Stomach smooth muscle (tissue), 2 donors: ENCODE data around the gene ROR2.
A peak's percentile ranks its signal among the peaks of the same experiment; 100 is the strongest.
"Not testable (repeated sequence)": the region's sequence is repeated elsewhere in the genome, so short reads cannot be mapped to it uniquely, and the experiment has no call there.

Source experiments
- H3K27ac ChIP-seq: one replicate; pipeline ENCODE4 v1.7.0; 2013; ENCODE audit warnings: mild to moderate bottlenecking, low read length, inconsistent platforms
- H3K27me3 ChIP-seq, 2 donors: one replicate each; pipeline ENCODE4 v1.7.0; 2013; ENCODE audit warnings: low read length in 2 of 2; ENCODE audit not compliant: insufficient read depth in 2 of 2, control insufficient read depth in 1 of 2
- H3K36me3 ChIP-seq, 2 donors: one replicate each; pipeline ENCODE4 v1.7.0; 2013; ENCODE audit warnings: low read length in 2 of 2; ENCODE audit not compliant: control insufficient read depth in 2 of 2, insufficient read depth in 2 of 2
- H3K4me1 ChIP-seq: one replicate; pipeline ENCODE4 v1.7.0; 2013; ENCODE audit warnings: low read length; ENCODE audit not compliant: control insufficient read depth, insufficient read depth
- H3K4me3 ChIP-seq, 2 donors: one replicate each; pipeline ENCODE4 v1.7.0; 2013; ENCODE audit warnings: low read length in 2 of 2
- H3K9ac ChIP-seq, 2 donors: one replicate each; pipeline ENCODE4 v1.7.0; 2013; ENCODE audit warnings: low read length in 2 of 2, mild to moderate bottlenecking in 1 of 2
- H3K9me3 ChIP-seq, 2 donors: one replicate each; pipeline ENCODE4 v1.7.0; 2013; ENCODE audit warnings: low read length in 2 of 2; ENCODE audit not compliant: control insufficient read depth in 2 of 2
- donor health status: healthy.
- donor health status: Pancreatic carcinoma.

The ROR2 gene

DNA sequence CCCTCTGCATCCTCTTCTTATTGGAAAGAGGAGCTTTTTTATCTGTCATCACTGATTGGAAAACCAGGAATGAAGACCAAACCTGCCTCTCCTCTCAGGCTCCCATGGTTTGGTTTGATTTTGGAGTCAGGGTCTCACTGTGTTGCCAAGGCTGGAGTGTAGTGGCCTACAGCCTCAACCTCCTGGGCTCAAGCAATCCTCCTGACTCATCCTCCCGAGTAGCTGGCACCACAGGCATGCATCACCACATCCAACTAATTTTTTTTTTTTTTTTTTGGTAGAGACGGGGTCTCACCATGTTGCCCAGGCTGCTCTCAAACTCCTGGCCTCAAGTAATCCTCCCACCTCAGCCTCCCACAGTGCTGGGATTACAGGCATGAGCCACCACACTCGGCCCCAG lies 40.8 kb downstream of the ROR2 start:
- H3K27me3 ChIP-seq, H3K36me3 ChIP-seq, H3K4me3 ChIP-seq, H3K9ac ChIP-seq, H3K9me3 ChIP-seq, H3K27ac ChIP-seq: not testable (repeated sequence)
- peaks cover 23% of the 10 kb centered on the region for H3K4me1 ChIP-seq

DNA sequence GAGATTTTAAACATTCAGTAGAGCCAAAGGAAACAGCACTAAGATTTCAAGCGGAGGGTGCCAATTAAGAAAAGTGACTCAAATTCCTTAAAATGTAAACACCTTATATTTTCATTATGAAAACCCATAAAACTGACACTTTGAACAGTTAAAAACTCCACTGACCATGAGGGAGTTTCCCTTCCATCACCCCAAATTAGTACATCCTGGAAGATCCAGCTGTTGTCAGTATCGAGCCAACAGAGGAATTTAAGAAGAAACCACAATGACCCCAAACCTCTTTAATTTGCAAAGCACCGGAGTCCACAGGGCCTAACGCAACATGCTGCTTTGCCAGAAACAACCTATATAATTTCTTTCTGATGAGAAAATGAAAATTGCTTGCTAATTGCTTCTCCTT lies 41.3 kb downstream of the ROR2 start:
- Histone ChIP-seq H3K9me3 (no peaks in the 10 kb centered on the region), H3K27me3 (no peaks in the 10 kb centered on the region), H3K9ac (no peak overlapping the region), H3K4me1 (peaks cover 23% of the 10 kb centered on the region), H3K27ac (no peak overlapping the region), H3K36me3 (no peaks in the 10 kb centered on the region), H3K4me3 (no peak overlapping the region)

DNA sequence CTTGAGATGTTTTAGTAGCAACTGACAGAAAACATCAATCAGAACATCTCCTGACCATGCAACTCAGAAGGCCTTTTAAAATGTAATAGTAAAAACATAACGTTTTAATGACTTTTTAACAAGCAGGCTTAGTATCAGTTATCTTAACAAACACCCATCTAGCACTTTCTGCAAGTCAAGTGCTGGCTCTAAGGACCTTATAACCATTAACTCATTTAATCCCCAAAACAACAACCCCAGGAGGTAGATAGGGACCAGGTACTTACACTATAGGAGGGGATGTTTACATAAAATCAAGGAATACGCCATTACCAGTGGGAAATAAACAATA lies 41.8 kb downstream of the ROR2 start:
- no peak overlapping the region for H3K27ac ChIP-seq

DNA sequence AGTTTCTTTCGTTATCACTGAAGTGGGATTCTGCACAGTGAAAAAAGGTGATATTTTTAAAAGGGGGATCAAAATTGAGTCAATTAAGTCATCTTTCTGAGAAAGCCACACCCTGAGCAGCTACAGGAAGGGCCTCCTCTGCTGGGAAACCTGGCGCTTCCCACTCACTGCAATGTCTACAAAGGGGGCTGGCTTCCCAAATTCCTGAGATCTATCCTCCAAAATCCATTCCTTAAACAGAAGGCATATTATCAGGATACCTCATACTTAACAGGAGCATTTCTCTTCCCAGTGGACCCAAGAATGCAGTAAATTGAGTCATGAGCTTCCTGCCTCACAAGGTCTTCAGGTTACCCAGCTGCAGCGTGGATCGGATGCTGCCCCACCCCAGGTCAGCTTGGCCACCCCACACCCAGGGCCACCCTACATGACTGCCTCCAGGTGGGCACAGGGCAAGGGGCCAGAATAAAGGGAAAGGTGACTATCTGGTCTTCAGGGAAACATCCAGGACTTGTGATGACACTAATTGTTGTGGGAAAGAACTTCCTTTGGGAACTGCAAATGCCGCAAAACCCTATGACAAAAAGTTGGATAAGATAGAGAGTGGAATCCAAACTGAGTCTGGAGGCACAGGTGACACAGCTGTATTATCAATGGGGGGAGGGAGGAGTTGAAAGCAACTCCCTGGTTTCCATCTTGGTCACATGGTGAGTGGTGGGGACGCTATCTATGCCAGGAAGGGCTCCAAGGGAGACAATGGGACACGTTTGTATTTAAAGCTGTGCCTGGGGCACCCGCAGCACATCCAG lies 42.3 kb downstream of the ROR2 start:
- Histone ChIP-seq H3K4me1 (peaks cover 32% of the 10 kb centered on the region), H3K4me3 (no peak overlapping the region), H3K9me3 (no peaks in the 10 kb centered on the region), H3K27me3 (no peaks in the 10 kb centered on the region), H3K9ac (no peak overlapping the region), H3K36me3 (no peaks in the 10 kb centered on the region), H3K27ac (no peak overlapping the region)

More for the DNA sequence above, 41.8 kb downstream of the ROR2 start:
- Histone ChIP-seq H3K36me3 (no peaks in the 10 kb centered on the region), H3K9ac (no peak overlapping the region), H3K4me1 (peaks cover 27% of the 10 kb centered on the region), H3K27me3 (no peaks in the 10 kb centered on the region), H3K4me3 (no peak overlapping the region), H3K9me3 (no peaks in the 10 kb centered on the region)

DNA sequence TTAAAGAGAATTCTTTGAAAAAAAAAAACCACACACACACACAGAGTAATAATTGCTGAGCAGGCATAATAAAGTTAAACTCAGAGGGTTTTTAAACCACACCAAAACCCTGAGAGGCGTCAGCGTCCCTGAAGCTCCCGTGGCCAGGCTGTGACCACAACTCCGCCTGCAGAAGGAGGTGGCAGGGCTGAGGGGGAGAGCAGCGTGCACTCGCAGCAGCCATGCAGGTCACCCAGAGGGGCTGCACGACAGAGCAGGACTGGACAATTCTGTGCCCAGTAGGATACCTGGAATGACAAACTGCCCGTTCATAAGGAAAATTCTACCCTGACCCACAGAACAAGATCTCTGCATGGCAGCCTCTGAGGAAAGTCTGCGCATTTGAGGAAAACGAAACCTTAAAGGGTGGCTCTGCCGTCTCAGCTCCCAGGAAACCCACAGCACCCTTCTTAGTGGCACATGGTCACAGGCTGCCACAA lies 44.0 kb downstream of the ROR2 start:
- Histone ChIP-seq H3K27ac (peak overlapping the region; percentile 37), H3K4me3 (peak overlapping the region; percentile 41 to 77), H3K9me3 (no peaks in the 10 kb centered on the region), H3K4me1 (peaks cover 42% of the 10 kb centered on the region), H3K27me3 (no peaks in the 10 kb centered on the region), H3K36me3 (no peaks in the 10 kb centered on the region), H3K9ac (no peak overlapping the region)

DNA sequence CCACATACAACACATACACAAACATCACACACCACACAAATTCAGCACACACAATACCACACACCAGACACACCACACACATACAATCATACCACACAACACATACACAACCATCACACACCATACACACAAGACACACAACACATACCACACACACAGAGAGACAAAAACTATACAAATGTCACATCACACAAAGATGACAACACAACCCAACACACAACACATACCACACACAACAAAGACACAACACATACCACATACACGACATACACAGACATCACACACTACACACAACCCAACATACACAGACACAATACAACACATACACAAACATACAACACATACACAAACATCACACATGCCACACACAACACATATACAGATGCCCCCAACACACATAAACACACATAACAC lies 44.8 kb downstream of the ROR2 start:
- Histone ChIP-seq H3K27ac (peak overlapping the region; percentile 6), H3K36me3 (no peaks in the 10 kb centered on the region), H3K9me3 (no peaks in the 10 kb centered on the region), H3K4me1 (peaks cover 48% of the 10 kb centered on the region), H3K9ac (no peak overlapping the region), H3K27me3 (no peaks in the 10 kb centered on the region), H3K4me3 (no peak overlapping the region)

DNA sequence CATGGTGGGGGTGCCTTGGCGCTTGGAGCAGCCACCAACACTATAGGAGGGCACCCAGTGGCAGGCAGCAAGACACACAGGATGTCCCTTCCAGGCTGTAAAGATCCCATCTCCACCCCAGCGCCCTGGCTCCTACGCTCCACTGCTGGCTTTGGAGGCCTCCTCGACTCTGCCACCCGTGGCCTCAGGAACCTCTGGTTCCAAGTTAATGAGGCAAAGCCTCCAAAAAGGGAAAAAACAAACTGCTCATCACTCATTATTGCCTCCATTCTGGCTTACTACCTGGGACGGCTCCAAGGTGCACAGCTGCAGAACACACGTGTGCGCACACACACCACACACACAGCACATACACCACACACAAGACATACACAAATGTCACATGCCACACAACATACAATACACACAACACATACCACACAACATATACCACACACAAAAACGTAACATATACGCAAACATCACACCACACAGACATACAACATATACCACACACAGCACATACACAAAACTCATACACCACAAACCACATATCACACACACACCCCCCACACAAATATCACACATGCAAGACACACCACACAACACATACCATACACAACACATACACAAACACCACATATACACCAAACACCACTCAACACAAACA lies 45.3 kb downstream of the ROR2 start:
- no peaks in the 10 kb centered on the region for H3K27me3 ChIP-seq
- peaks cover 54% of the 10 kb centered on the region for H3K4me1 ChIP-seq
- peak overlapping the region; percentile 46 for H3K27ac ChIP-seq
- H3K9me3 ChIP-seq, result no peaks in the 10 kb centered on the region
- no peak overlapping the region for H3K4me3 ChIP-seq
- no peak overlapping the region for H3K9ac ChIP-seq
- no peaks in the 10 kb centered on the region for H3K36me3 ChIP-seq

DNA sequence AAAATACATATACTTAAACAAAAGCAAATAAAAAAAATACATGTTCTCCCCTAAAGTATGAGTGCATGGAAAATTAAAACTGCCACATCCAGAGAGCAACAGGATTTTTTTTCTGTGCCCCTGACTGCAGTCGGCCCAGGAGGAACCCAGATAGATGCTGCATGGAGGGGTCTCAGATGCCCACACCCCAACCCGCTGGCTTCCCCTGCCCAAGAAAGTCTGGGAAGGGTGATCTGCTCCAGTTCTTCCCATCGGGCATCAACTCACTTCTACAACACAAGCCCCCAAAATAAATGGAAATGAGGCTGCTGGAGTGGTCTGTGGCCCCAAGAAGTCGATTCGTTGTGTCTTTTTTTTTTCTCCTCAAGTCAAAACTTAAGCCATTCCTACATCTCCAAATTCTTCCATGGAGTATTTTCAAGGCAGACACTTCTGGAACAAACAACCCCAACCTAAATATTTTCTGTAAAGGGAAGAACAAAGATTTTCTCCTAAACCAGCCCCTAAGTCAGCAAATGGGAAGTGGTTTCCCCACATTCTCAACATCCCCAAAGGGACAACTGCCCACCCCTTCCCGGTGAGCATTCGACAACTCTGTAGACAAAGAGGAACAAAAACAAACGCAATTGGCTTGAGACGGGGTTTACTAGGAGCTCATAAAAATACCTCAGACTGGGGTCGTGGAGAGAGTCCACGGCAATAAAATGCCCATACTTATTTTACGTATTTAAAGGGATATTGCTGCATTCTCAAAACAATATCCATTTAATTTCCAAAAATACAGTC lies 46.7 kb downstream of the ROR2 start:
- H3K27ac ChIP-seq, result peak overlapping the region; percentile 74
- H3K9ac ChIP-seq, result no peak overlapping the region
- H3K4me1 ChIP-seq, result peaks cover 67% of the 10 kb centered on the region
- H3K9me3 ChIP-seq, result no peaks in the 10 kb centered on the region
- no peaks in the 10 kb centered on the region for H3K27me3 ChIP-seq
- no peak overlapping the region for H3K4me3 ChIP-seq
- H3K36me3 ChIP-seq, result no peaks in the 10 kb centered on the region

DNA sequence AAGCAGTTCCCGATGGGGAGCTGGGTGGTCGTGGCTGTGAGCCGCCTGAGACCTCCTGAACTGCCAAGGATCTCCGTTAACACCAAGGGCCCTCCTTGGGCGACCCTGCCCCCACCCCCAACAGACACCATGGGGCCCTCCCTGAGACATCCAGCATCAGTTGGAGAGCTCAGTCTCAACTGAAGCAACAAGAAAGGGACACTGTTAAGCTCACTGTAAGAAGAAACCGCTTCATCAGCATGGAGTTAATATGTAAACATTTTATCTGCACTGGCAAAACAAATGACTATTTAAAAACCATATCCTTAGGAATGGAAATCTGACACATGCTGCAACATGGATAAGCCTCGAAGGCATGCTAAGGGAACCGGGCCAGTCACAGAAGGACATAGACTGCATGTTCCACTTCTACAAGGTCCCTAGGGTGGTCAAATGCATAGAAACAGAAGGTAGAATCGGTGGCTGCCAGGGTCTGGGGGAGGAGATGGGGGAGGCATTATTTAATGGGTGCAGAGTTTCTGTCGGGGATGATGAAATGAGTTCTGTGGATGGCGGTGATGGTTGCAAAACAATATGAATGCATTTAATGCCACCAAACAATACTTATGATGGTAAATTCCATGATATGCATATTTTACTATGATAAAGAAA lies 47.4 kb downstream of the ROR2 start:
- peak overlapping the region; percentile 74 for H3K27ac ChIP-seq
- H3K36me3 ChIP-seq, result no peaks in the 10 kb centered on the region
- H3K9me3 ChIP-seq, result no peaks in the 10 kb centered on the region
- peaks cover 69% of the 10 kb centered on the region for H3K4me1 ChIP-seq
- no peak overlapping the region for H3K9ac ChIP-seq
- no peaks in the 10 kb centered on the region for H3K27me3 ChIP-seq
- peak overlapping the region in 1 of 2 donors; percentile 40 for H3K4me3 ChIP-seq

DNA sequence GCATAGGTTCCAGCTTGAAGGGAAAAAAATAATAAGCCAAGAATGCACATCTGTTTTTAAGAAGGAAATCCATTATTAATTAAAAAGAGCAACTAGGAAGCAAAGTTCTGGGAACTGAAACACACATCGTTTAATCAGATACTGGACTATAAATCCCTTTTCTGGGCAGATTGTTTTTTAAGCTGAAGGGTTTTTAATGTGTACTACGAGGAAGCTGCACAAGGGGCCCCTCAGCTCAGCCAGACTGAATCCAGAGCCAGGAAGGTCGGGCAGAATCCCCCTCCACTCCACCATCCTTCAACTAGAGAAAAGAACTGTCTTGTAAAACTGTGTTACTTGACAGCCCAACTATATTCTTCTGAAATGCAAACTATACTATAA lies 49.2 kb downstream of the ROR2 start:
- H3K9ac ChIP-seq, result peak overlapping the region in 1 of 2 donors; percentile 8
- no peaks in the 10 kb centered on the region for H3K36me3 ChIP-seq
- H3K27me3 ChIP-seq, result no peaks in the 10 kb centered on the region
- no peak overlapping the region for H3K4me3 ChIP-seq
- no peaks in the 10 kb centered on the region for H3K9me3 ChIP-seq
- peak overlapping the region; percentile 92 for H3K27ac ChIP-seq
- H3K4me1 ChIP-seq, result peaks cover 79% of the 10 kb centered on the region
